H1 (cell line): Measurements from ENCODE around the gene MLC1. TPM values are rescaled to one million over a fixed set of nuclear protein-coding genes. Genes with fewer than 3 reads are reported as not detected.

Experiments used
- CTBP2 ChIP-seq: IDR thresholded peaks from 2 replicates; pipeline ENCODE4 v1.7.0; 2011; ENCODE audit warnings: borderline replicate concordance, mild to moderate bottlenecking, moderate library complexity, mixed read lengths, low read length; ENCODE audit not compliant: insufficient read depth, insufficient read length
- KDM1A ChIP-seq: fragments of 200-600, 300-600 bp; sonication (generic); IDR thresholded peaks from 2 replicates; pipeline ENCODE4 v1.7.1; 2016; ENCODE audit warnings: mild to moderate bottlenecking, low read length, borderline replicate concordance
- KDM4A ChIP-seq: IDR thresholded peaks from one replicate; pipeline ENCODE4 v1.7.1; 2012; ENCODE audit warnings: low read depth, mild to moderate bottlenecking, moderate library complexity, low read length, inconsistent platforms; ENCODE audit not compliant: severe bottlenecking
- RNF2 ChIP-seq: fragments of 200-900, 300-1000 bp; sonication (generic); IDR thresholded peaks from 2 replicates; pipeline ENCODE4 v1.7.1; 2016; ENCODE audit warnings: borderline replicate concordance, low read depth, mild to moderate bottlenecking, antibody characterized with exemption, low read length; ENCODE audit not compliant: poor library complexity, severe bottlenecking; ENCODE audit errors: missing control alignments
- polyA plus RNA-seq, 7 experiments: library from polyadenylated mRNA; depleted of rRNA in 3 of 7; stranded (reverse) in 5 of 7; unstranded in 2 of 7; fragments of >200 nt in 5 of 7; fragments of 200-250 nt in 2 of 7; gene quantifications; 1 replicate in 5 of 7; 2 replicates in 1 of 7; 4 replicates in 1 of 7; pipeline versions ENCODE4 v1.2.1 to v1.2.3, GENCODE V29; 2011 to 2013; ENCODE audit warnings: missing spikeins in 2 of 7, mixed read lengths in 2 of 7
- total RNA-seq: library from RNA; stranded (reverse); fragmentation: NEBNext Ultra II Directional; extraction: Animal tissue kit (Norgen Biotek cat#: 25700); gene quantifications from 2 replicates; pipeline ENCODE4 v1.2.1, GENCODE V29; 2021
- TF ChIP-seq, protein P1 (sequence below), 3 experiments: IDR thresholded peaks; 1 replicate in 2 of 3; 2 replicates in 1 of 3; pipeline versions ENCODE4 v1.5.1 to v1.6.1; 2011; ENCODE audit warnings: low read length in 3 of 3, mild to moderate bottlenecking in 3 of 3, inconsistent platforms in 2 of 3, low read depth in 1 of 3, moderate library complexity in 1 of 3; ENCODE audit not compliant: insufficient read depth in 1 of 3; ENCODE audit errors: control extremely low read depth in 1 of 3

Gene MLC1
- total and polyA plus RNA-seq, 2 of the 8 experiments (the other 6 are each of a cell fraction or from before 2014, with no cell fraction given) = 0.20 TPM; not detected in 1

DNA sequence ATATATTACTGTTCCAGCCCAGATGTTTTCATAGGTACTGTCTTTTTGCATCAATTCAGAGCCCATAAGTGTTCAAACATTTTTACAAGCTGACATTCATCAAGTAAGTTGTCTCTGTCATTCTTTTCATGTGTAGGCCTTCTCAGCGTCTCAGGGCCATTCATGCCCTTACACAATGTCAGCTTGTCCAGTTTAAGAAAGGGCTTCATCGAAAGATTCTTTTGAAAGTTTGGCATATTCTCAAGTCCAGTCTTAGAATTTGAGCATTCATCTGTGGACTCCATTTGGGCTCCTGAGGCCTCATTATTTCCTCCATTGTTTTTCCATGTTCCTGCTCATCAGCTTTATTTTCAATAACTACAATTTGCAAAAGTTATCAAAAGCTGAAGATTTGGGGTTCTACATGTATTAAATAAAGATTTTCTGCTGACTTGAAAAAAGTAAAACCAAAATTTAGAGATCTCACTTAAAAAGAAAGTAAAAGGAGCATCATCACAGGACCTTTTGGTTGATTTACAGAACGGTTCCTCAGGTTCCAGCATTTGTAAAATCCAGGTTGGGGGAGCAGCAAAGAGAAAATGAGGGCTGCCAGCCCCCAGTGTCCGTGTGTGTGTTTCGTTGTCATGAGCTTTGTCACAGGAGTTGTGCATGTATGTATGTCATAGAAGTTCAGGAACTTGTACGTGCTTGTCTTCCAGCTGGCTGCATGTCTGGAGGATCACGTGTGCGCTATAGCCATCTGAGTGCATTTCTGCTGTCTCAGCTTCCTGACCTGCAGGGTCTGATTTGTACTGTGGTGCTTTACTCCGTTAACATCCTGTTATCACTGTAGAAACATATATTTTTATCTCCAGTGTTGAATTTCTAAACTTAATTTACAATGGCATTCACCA is 20.2 kb upstream of the MLC1 start (continued):
- TF ChIP-seq, protein P1, sequence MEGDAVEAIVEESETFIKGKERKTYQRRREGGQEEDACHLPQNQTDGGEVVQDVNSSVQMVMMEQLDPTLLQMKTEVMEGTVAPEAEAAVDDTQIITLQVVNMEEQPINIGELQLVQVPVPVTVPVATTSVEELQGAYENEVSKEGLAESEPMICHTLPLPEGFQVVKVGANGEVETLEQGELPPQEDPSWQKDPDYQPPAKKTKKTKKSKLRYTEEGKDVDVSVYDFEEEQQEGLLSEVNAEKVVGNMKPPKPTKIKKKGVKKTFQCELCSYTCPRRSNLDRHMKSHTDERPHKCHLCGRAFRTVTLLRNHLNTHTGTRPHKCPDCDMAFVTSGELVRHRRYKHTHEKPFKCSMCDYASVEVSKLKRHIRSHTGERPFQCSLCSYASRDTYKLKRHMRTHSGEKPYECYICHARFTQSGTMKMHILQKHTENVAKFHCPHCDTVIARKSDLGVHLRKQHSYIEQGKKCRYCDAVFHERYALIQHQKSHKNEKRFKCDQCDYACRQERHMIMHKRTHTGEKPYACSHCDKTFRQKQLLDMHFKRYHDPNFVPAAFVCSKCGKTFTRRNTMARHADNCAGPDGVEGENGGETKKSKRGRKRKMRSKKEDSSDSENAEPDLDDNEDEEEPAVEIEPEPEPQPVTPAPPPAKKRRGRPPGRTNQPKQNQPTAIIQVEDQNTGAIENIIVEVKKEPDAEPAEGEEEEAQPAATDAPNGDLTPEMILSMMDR (IDR thresholded peaks at IDR 0.05; ENCODE audit: control extremely low read depth in 1 of 3, insufficient read depth in 1 of 3, low read depth in 1 of 3, low read length in 3 of 3) = no peak
- no peak for TF ChIP-seq KDM4A
- no peak for TF ChIP-seq RNF2
- no peak for TF ChIP-seq CTBP2
- TF ChIP-seq KDM1A = no peak
